Activated CD8-positive, alpha-beta T cell treated with anti-CD3 and anti-CD28 coated beads for 36 hours (primary cell): ENCODE measurements around the gene TRPC1. TPM values are rescaled to one million over a fixed set of nuclear protein-coding genes. Genes with fewer than 3 reads are reported as not detected.

ENCODE experiments used
- ATAC-seq: fragments of 200-7000 bp; cut with Tn5 transposase; one replicate; pipeline ENCODE4 v1.10.0; 2021; ENCODE audit warnings: mild to moderate bottlenecking, moderate library complexity
- CTCF ChIA-PET: fragments of 350-600 bp; sonication (Branson Sonifier 250); formaldehyde crosslinking; loops from one replicate; lab custom pipeline; 2021; ENCODE audit warnings: antibody characterized with exemption; lab: Charles Lee
- POLR2A ChIA-PET: fragments of 350-600 bp; sonication (Branson Sonifier 250); formaldehyde crosslinking; loops from one replicate; lab custom pipeline; 2021; ENCODE audit warnings: antibody characterized with exemption; lab: Charles Lee
- DNase-seq: peaks from one replicate; pipeline ENCODE4 v3.0.0-alpha.2; 2020
- H3K27ac Mint-ChIP-seq: one replicate; pipeline ENCODE4 v1.8.0; 2021; ENCODE audit warnings: mild to moderate bottlenecking, mixed read lengths
- H3K27me3 Mint-ChIP-seq: one replicate; pipeline ENCODE4 v1.8.0; 2021; ENCODE audit warnings: mixed read lengths
- H3K36me3 Mint-ChIP-seq: one replicate; pipeline ENCODE4 v1.8.0; 2021; ENCODE audit warnings: low read depth, mixed read lengths
- H3K4me1 Mint-ChIP-seq: one replicate; pipeline ENCODE4 v1.8.0; 2021; ENCODE audit warnings: low read depth, mixed read lengths
- H3K4me3 Mint-ChIP-seq: one replicate; pipeline ENCODE4 v1.8.0; 2021; ENCODE audit warnings: mild to moderate bottlenecking, moderate library complexity, mixed read lengths
- H3K9me3 Mint-ChIP-seq: one replicate; pipeline ENCODE4 v1.8.0; 2021; ENCODE audit warnings: mixed read lengths
- CTCF ChIP-seq: fragments of 200-600 bp; IDR thresholded peaks from one replicate; pipeline ENCODE4 v1.8.0; 2022; ENCODE audit warnings: antibody characterized with exemption, mild to moderate bottlenecking
- intact Hi-C: fragments of 100-400 bp; cut with micrococcal nuclease; formaldehyde crosslinking; loops from one replicate; pipeline ENCODE4 v1.10.0; 2022
- total RNA-seq, 2 experiments: library from RNA; stranded (reverse); gene quantifications; one replicate each; pipeline ENCODE4 v1.2.3, GENCODE V29; 2021

TRPC1 gene
- total RNA-seq, 2 experiments from 2014 or later, result 2.4 to 3.4 TPM

- ATAC-seq, result no peak
- CTCF ChIA-PET, result no interaction called here
- intact Hi-C loops, result no loop called here
- Mint-ChIP-seq H3K27me3 (no peaks in the 10 kb centered on the region), H3K4me3 (no peak overlapping the region), H3K4me1 (no peaks in the 10 kb centered on the region), H3K27ac (no peak overlapping the region), H3K9me3 (no peaks in the 10 kb centered on the region), H3K36me3 (no peaks in the 10 kb centered on the region)
- DNase-seq, result no peak
- TF ChIP-seq CTCF, result no peak
- POLR2A ChIA-PET, result no interaction called here
These were observed 71.5 kb downstream of the TRPC1 start for GRCh38 chr3:142795332-142795731.

GRCh38 chr3:142796823-142797222 is 73.0 kb downstream of the TRPC1 start:
- H3K27me3 Mint-ChIP-seq, result no peaks in the 10 kb centered on the region
- H3K4me1 Mint-ChIP-seq, result no peaks in the 10 kb centered on the region
- no peak for TF ChIP-seq CTCF
- H3K36me3 Mint-ChIP-seq, result no peaks in the 10 kb centered on the region
- no peak overlapping the region for H3K27ac Mint-ChIP-seq
- POLR2A ChIA-PET, result no interaction called here
- no peak for ATAC-seq
- no peaks in the 10 kb centered on the region for H3K9me3 Mint-ChIP-seq
- no peak for DNase-seq
- H3K4me3 Mint-ChIP-seq, result no peak overlapping the region
- intact Hi-C loops, result no loop called here
- CTCF ChIA-PET, result interaction anchor here (0.9 to 1.5 kb wide), 2 partner anchors 8 to 31 kb away, joined by 3 to 4 read pairs; no protein-coding TSS in a partner anchor

GRCh38 chr3:142801746-142802145 is 77.9 kb downstream of the TRPC1 start:
- Mint-ChIP-seq H3K9me3 (no peaks in the 10 kb centered on the region), H3K27me3 (no peaks in the 10 kb centered on the region), H3K4me1 (no peaks in the 10 kb centered on the region), H3K36me3 (no peaks in the 10 kb centered on the region), H3K27ac (no peak overlapping the region), H3K4me3 (no peak overlapping the region)
- ATAC-seq (no peak), DNase-seq (no peak)
- intact Hi-C loops, result no loop called here
- ChIA-PET CTCF (interaction anchor here (1.2 kb wide), 1 partner anchor 27 kb away, joined by 3 read pairs; no protein-coding TSS in a partner anchor), POLR2A (no interaction called here)
- TF ChIP-seq CTCF, result no peak

GRCh38 chr3:142802891-142803290 is 79.1 kb downstream of the TRPC1 start:
- Mint-ChIP-seq H3K4me3 (no peak overlapping the region), H3K4me1 (no peaks in the 10 kb centered on the region), H3K27ac (no peak overlapping the region), H3K36me3 (no peaks in the 10 kb centered on the region), H3K9me3 (no peaks in the 10 kb centered on the region), H3K27me3 (no peaks in the 10 kb centered on the region)
- TF ChIP-seq CTCF, result no peak
- ATAC-seq, result no peak
- DNase-seq, result no peak
- intact Hi-C loops, result no loop called here
- ChIA-PET POLR2A (no interaction called here), CTCF (interaction anchor here (1.6 kb wide), 1 partner anchor 29 kb away, joined by 3 read pairs; no protein-coding TSS in a partner anchor)

- intact Hi-C loops, result no loop called here
- peaks cover 3% of the 10 kb centered on the region for H3K27me3 Mint-ChIP-seq
- ChIA-PET CTCF (interaction anchor here (3.3 kb wide), 1 partner anchor 20 kb away, joined by 19 read pairs; no protein-coding TSS in a partner anchor), POLR2A (no interaction called here)
- DNase-seq (peak; percentile 29), ATAC-seq (peak; percentile 60)
- no peaks in the 10 kb centered on the region for H3K9me3 Mint-ChIP-seq
- H3K4me3 Mint-ChIP-seq, result no peak overlapping the region
- H3K36me3 Mint-ChIP-seq, result no peaks in the 10 kb centered on the region
- H3K27ac Mint-ChIP-seq, result no peak overlapping the region
- no peaks in the 10 kb centered on the region for H3K4me1 Mint-ChIP-seq
- no peak for TF ChIP-seq CTCF
These were observed 84.5 kb downstream of the TRPC1 start for GRCh38 chr3:142808103-142808917.
